Stimulated activated CD4-positive, alpha-beta T cell treated with anti-CD3 and anti-CD28 coated beads, Interleukin-4, amount 100 ng/mL, for 4 hours (primary cell): ENCODE results near the gene CELSR1.

Experiments used
- DNase-seq, 2 experiments: peaks; one replicate each; pipeline ENCODE4 v3.0.0-alpha.2; 2020

Gene CELSR1

DNA sequence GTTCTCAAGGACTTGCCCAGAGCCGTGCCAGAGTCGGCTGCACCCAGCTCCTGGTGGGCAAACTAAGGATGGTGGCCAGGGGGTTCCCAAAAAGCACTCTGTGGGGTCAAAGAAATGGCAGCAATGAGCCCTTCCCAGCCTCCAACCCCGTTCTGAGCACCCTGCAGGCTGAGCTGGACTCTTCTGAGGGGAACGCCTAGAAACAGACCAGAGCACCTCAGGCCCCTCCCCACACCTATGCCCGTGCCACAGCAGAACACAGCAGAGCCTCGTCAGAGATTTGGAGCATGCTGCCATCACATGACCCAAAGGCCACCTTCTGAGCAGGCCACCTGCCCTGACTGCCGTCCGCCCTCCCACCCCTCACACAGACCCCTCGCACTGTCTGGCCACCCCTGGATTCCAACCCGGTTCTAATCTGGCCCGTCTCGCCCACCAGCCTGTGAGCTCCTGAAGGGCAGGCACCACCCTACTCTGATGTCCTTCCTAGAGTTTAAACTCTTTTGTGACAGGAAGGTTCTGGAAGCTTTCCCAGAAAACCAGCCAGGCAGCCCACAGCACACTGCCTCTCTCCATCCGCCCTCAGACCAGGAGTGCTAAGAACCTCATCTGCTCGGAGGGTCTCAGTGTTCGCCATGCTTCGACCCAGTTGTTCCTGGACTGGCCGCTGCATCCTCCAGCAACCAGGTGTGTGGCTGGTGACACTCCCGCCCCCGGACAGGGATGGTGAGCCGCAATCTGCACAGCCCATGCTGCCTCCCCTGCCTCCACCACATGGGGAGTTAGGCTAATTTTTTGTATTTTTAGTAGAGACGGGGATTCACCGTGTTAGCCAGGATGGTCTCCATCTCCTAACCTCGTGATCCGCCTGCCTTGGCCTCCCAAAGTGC, 97.6 kb downstream of the CELSR1 start:
- no peak for DNase-seq

DNA sequence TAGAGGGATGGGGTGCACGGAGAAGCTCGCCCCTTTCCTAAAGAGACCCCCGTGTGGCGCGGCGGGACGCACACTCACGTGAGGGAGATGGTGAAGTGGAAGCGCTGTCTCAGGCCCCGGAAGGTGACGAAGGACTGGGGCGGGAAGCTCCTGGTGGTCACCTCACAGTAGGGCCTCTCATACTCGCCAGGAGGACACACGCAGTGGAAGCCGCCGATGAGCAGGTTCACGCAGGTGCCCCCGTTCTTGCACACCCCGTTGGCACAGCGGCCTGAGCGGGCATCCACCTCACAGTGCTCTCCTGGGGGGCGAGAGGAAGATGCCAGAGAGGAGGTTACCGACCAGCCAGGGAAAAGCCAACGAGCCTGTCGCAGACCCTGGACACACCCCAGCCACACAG, 98.3 kb downstream of the CELSR1 start:
- no peak for DNase-seq

DNA sequence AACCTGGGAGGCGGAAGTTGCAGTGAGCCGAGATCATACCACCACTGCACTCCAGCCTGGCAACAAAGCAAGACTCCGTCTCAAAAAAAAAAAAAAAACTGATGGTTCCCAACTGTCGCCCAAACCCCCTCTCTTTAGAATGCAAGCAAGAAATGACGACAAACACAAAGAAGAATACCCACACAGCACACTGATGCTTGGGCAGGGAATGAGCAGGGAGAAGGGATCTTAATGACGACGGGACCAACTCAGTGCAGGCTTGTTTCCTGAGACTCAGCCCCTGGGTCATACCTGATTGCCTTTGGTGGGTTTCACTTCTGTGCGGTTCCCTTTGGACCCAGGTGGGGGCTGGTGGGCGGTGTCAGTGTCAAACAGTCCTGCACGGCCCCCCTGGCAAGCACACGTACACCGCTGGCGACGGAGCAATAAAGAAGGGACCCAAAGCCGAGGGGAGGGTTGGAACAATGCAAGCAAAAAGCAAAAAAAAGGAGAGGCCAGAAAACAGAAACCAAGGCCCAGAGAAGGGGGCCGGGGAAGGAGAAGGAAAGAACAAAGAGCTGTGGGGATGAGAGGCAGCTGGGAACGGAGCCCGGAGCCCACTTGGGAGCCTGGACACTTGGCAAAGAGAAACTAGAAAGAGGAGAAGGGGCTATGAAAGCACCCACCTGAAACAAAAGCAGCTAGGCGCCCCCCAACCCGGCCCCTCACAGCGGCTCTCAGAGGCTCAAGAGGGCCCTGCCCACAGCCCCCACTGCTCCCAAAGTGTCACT, 99.6 kb downstream of the CELSR1 start:
- no peak for DNase-seq

DNA sequence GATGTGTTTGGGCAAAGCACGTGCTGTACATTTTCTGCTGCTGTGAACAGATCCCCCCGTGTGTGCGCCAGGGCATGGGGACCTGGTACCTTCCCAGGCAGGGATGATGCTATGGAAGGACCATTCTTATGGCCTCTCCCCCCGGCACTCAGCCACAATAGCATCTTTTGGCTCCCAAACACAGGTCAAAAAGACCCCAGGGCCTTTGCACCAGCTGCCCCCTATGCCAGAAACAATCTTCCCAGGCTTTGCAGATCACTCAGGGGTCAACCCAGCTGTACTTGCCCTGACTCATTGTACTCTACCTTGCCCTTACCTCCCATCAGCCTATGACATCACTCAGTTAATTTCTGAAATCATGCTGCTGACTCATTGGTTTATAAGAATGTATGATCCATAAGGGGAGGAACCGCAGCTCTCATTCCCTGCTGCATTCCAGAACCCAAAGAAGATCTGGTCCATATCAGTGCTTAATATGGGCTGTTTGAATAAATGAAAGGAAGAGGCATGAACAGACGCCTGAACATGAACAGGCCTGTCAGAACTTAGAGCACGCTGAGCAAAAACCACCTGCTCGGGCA, 100.7 kb downstream of the CELSR1 start:
- DNase-seq: no peak

- DNase-seq: no peak
These were observed 104.1 kb downstream of the CELSR1 start for GRCh38 chr22:46433318-46433717.

- DNase-seq: peak in 1 of 2 experiments; percentile 36
These were observed 105.0 kb downstream of the CELSR1 start for GRCh38 chr22:46432164-46433068.

DNA sequence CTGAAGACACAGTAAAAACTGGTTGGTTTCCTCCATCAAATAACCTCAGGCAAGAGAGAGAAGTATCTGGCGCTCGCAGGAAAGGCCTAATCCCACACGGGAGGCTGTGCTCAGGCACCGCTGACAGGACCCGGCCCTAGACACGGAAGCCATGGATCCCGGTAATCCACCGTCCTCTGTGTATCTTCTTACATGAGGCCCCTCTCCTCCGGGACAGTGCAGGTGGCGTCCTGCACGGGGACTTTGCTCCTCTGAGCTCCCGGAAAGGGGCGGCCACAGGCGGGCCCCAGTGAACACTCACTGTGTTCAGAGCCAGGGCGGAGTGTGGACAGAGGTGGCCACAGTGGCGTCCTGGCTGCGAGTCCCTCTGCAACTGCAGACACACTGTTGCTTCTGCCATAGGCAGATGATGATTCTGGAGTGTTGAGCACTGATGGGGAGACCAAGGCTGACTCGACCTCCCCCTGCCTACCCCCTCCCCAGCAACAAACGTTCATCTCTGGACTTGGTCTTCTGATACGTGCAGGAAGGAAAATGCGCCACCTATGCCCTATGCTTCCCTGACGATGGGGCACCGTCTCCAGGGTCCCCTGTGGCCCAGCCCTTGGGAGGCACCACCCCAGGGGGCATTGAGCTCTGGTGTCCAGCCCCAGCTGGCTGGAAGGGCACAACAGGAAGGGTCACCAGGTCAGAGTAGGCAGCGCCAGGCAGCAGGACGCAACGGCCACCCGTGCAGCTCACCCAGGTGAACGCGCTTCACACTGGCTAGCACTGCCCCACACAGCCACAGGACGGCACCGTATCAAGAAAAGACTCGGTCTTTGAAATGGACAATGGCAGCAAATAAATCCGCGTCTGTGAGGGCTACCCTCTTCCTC, 106.2 kb downstream of the CELSR1 start:
- DNase-seq: no peak

- DNase-seq: no peak
These were observed 108.0 kb downstream of the CELSR1 start for GRCh38 chr22:46429325-46429853.

- DNase-seq: no peak
These were observed 108.7 kb downstream of the CELSR1 start for GRCh38 chr22:46428602-46429324.

DNA sequence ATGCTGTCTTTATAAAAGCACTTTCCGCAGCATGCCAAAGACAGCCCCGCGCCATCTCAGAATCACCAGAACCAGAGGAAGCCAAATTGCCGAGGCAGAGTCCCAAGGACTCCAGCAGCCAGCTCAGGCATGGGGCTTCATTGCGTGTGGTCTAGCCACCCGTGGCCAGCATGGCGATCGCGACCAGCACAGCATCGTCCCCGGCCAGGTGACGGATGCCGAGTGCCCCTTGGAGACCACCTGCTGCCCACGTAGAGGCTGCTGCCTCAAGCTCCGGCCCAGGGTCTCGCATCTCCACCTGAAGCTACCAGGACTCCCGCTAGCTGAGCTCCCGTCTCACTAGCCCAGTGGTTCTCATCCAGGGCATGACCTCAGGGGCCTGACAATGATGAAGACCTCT, 109.2 kb downstream of the CELSR1 start:
- no peak for DNase-seq

DNA sequence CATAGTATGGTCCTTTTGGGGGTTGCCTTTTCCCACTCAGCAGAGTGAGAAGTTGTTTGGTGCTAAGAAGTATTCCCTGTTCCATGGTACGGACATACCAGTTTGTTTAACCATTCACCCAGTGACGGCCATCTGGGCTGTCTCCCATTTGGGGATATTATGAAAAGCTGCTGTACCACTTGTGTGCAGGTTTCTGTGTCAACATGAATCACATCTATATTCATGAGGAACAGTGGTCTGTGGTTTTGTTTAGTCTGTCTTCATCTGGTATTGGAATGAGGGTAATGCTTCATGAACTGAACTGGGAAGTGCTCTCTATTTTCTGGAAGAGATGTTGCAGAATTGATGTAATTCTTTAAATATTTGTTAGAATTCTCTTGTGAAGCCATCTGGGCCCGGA, 112.4 kb downstream of the CELSR1 start:
- no peak for DNase-seq

- no peak for DNase-seq
These were observed 112.9 kb downstream of the CELSR1 start for GRCh38 chr22:46424496-46424895.

DNA sequence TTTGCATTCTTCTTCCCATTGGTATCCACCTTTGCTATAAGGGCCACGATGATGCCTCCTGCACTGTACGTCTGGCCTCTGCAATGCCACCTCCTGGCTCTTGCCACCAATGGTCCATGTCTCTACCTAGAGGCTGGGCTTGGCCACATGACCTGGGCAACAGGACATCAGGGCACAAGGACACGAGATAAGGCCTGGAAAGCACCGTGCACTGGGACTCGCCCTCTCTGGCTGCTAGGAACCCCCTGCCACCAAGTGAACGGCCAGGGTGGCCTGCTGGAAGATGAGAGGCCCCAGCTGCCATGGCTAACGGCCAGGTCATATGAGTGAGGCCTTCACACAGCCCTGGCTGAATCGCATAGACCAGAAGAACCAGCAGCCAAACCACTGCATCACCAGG, 114.5 kb downstream of the CELSR1 start:
- DNase-seq: no peak

DNA sequence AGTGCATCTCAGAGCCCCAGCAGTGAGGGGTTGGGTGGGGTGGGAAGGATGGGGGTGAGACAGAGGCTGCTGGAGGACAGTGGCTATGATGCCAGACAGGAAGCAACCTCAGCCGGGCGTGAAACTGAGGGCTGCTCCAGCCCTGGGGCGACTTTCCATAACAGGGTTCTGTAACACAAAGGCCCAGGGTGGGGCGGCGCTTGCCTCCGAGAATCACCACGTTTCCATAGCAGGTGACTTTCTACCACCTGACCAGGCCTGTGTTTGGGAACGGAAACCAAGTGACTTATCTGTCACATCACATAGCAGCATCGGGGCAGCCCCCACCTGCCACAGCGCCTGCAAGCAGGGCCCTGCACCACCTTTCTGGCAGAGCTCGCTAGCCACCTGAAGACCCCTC, 116.2 kb downstream of the CELSR1 start:
- peak in 1 of 2 experiments; percentile 6 for DNase-seq

- no peak for DNase-seq
These were observed 117.5 kb downstream of the CELSR1 start for GRCh38 chr22:46419754-46420571.

GRCh38 chr22:46418827-46419226, 118.6 kb downstream of the CELSR1 start:
- DNase-seq: no peak

DNA sequence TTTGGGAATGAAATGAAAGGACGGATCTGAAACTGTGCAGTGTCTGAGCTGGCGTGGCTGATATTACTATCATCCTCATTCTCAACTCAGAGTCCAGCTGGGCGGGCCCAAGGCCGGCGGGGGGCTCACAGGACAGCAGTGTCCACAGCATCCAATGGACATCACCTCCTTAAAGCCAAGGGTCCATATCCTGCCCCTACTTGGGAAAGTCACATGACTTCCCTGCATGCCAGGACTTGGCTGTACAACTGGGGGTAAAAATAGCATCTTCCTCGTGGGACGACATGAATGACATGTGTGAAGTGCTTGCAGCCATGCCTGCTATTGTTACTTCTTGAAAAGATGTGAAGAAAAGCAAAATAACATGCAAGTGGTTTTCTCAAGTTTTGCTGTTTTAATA, 119.7 kb downstream of the CELSR1 start:
- DNase-seq: no peak

GRCh38 chr22:46416891-46417580, 120.4 kb downstream of the CELSR1 start:
- DNase-seq: no peak

- DNase-seq: no peak
These were observed 120.9 kb downstream of the CELSR1 start for GRCh38 chr22:46416520-46416871.
